HS-5 (cell line): ENCODE measurements around the gene NDE1.

Experiments used
- DNase-seq: peaks from one replicate; pipeline ENCODE4 v3.0.0-alpha.2; 2012; ENCODE audit warnings: low read depth

NDE1 gene

GRCh38 chr16:15739464-15739863 is 89.4 kb downstream of the NDE1 start:
- DNase-seq, result no peak

GRCh38 chr16:15739950-15740349 is 89.9 kb downstream of the NDE1 start:
- DNase-seq, result no peak

GRCh38 chr16:15741207-15741871 is 91.3 kb downstream of the NDE1 start:
- no peak for DNase-seq

GRCh38 chr16:15742716-15743115 is 92.7 kb downstream of the NDE1 start:
- no peak for DNase-seq

- DNase-seq, result no peak
Observed at GRCh38 chr16:15743657-15744056, 93.6 kb downstream of the NDE1 start.

GRCh38 chr16:15746332-15746731 is 96.3 kb downstream of the NDE1 start:
- no peak for DNase-seq

GRCh38 chr16:15747937-15748336 is 97.9 kb downstream of the NDE1 start:
- DNase-seq, result no peak

GRCh38 chr16:15748654-15749053 is 98.6 kb downstream of the NDE1 start:
- DNase-seq, result no peak

GRCh38 chr16:15749371-15749770 is 99.3 kb downstream of the NDE1 start:
- no peak for DNase-seq

- DNase-seq, result no peak
Observed at GRCh38 chr16:15749985-15750384, 99.9 kb downstream of the NDE1 start.

GRCh38 chr16:15751940-15752339 is 101.9 kb downstream of the NDE1 start:
- DNase-seq, result no peak

- no peak for DNase-seq
Observed at GRCh38 chr16:15752717-15753488, 102.9 kb downstream of the NDE1 start.

GRCh38 chr16:15754821-15755534 is 104.9 kb downstream of the NDE1 start:
- no peak for DNase-seq

- no peak for DNase-seq
Observed at GRCh38 chr16:15757077-15757386, 107.0 kb downstream of the NDE1 start.

GRCh38 chr16:15757630-15758251 is 107.7 kb downstream of the NDE1 start:
- no peak for DNase-seq

- DNase-seq, result no peak
Observed at GRCh38 chr16:15759070-15759469, 109.0 kb downstream of the NDE1 start.

- no peak for DNase-seq
Observed at GRCh38 chr16:15760129-15760528, 110.1 kb downstream of the NDE1 start.

- DNase-seq, result no peak
Observed at GRCh38 chr16:15764112-15764511, 114.1 kb downstream of the NDE1 start.

- DNase-seq, result no peak
Observed at GRCh38 chr16:15765116-15765515, 115.1 kb downstream of the NDE1 start.

- DNase-seq, result no peak
Observed at GRCh38 chr16:15765880-15766279, 115.8 kb downstream of the NDE1 start.

GRCh38 chr16:15766918-15767317 is 116.9 kb downstream of the NDE1 start:
- no peak for DNase-seq

- no peak for DNase-seq
Observed at GRCh38 chr16:15768201-15768600, 118.2 kb downstream of the NDE1 start.

- no peak for DNase-seq
Observed at GRCh38 chr16:15769239-15769638, 119.2 kb downstream of the NDE1 start.
